ENCODE data around the gene SH3YL1. TPM values are rescaled to one million over a fixed set of nuclear protein-coding genes. Genes with fewer than 3 reads are reported as not detected.

SH3YL1 gene
- total RNA-seq, 1 experiment from 2014 or later = 21.9 TPM

GRCh38 chr2:264493-265468 is 949 bp upstream of the SH3YL1 start, which contains the start of gene ACP1:
TSS of gene ACP1 (plus strand) at chr2:264947. CDS start at chr2:264965, 18 bp downstream.
- DNase-seq (ENCODE audit: low read depth, low spot score) = peak; percentile 95
- in situ Hi-C loops (cut with HindIII; ENCODE audit: low pct_unique_long_range_greater_than_20kb, low sequenced_read_pairs) = no loop called here

- DNase-seq (ENCODE audit: low read depth, low spot score) = no peak
- in situ Hi-C loops (cut with HindIII; ENCODE audit: low pct_unique_long_range_greater_than_20kb, low sequenced_read_pairs) = no loop called here
Measured at GRCh38 chr2:263022-263738, 652 bp downstream of the SH3YL1 start.

GRCh38 chr2:262117-262516 is 1.7 kb downstream of the SH3YL1 start:
- peak; percentile 9 for DNase-seq (ENCODE audit: low read depth, low spot score)
- in situ Hi-C loops (cut with HindIII; ENCODE audit: low pct_unique_long_range_greater_than_20kb, low sequenced_read_pairs) = no loop called here

- DNase-seq (ENCODE audit: low read depth, low spot score) = no peak
- in situ Hi-C loops (cut with HindIII; ENCODE audit: low pct_unique_long_range_greater_than_20kb, low sequenced_read_pairs) = no loop called here
Measured at GRCh38 chr2:260507-261161, 3.2 kb downstream of the SH3YL1 start.

- in situ Hi-C loops (cut with HindIII; ENCODE audit: low pct_unique_long_range_greater_than_20kb, low sequenced_read_pairs) = no loop called here
- no peak for DNase-seq (ENCODE audit: low read depth, low spot score)
Measured at GRCh38 chr2:259789-260331, 4.0 kb downstream of the SH3YL1 start.

DNA sequence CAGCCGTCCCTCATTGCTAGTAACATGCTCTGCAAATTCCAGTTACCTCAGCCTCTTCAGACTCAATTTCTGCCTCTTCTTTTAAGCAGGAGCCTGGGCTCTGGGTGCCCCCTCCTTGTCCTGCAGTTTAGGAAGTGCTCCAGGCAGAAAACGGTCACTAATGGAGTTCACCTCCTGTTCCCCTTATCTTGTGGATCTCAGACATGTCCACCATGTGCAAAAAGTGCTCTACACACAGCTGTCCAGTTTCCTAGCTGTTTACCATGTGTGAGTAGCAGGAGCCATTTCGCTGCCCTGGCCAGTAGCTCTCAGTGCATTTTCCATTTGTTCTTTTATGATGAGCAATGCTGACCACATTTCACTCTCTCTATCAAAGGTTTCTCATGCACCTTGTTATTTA is 4.9 kb downstream of the SH3YL1 start:
- no peak for DNase-seq (ENCODE audit: low read depth, low spot score)
- in situ Hi-C loops (cut with HindIII; ENCODE audit: low pct_unique_long_range_greater_than_20kb, low sequenced_read_pairs) = no loop called here

- in situ Hi-C loops (cut with HindIII; ENCODE audit: low pct_unique_long_range_greater_than_20kb, low sequenced_read_pairs) = no loop called here
- DNase-seq (ENCODE audit: low read depth, low spot score) = no peak
Measured at GRCh38 chr2:257842-258241, 6.0 kb downstream of the SH3YL1 start.

DNA sequence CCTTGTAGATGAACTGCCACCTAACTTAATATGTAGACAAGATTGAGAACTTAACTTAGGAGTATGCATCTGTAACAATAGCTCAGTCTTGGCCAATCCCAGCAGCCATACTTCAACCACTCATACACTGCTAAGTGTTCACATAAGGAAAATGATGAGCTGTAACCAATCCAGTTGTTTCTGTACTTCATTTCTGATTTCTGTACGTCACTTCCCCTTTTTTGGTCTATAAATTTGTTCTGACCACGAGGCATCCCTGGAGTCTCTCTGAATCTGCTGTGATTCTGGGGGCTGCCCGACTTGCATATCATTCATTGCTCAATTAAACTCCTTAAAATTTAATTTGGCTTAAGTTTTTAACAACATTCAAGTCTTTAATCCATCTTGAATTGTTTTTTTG is 6.4 kb downstream of the SH3YL1 start:
- in situ Hi-C loops (cut with HindIII; ENCODE audit: low pct_unique_long_range_greater_than_20kb, low sequenced_read_pairs) = no loop called here
- DNase-seq (ENCODE audit: low read depth, low spot score) = no peak

GRCh38 chr2:256094-256493 is 7.7 kb downstream of the SH3YL1 start:
- in situ Hi-C loops (cut with HindIII; ENCODE audit: low pct_unique_long_range_greater_than_20kb, low sequenced_read_pairs) = no loop called here
- DNase-seq (ENCODE audit: low read depth, low spot score) = no peak

- in situ Hi-C loops (cut with HindIII; ENCODE audit: low pct_unique_long_range_greater_than_20kb, low sequenced_read_pairs) = no loop called here
Measured at GRCh38 chr2:255195-255594, 8.6 kb downstream of the SH3YL1 start.

GRCh38 chr2:254241-254640 is 9.6 kb downstream of the SH3YL1 start:
- in situ Hi-C loops (cut with HindIII; ENCODE audit: low pct_unique_long_range_greater_than_20kb, low sequenced_read_pairs) = no loop called here
- DNase-seq (ENCODE audit: low read depth, low spot score) = peak; percentile 99

More at GRCh38 chr2:255195-255594, 8.6 kb downstream of the SH3YL1 start:
- no peak for DNase-seq (ENCODE audit: low read depth, low spot score)

GRCh38 chr2:253202-253638 is 10.6 kb downstream of the SH3YL1 start:
- DNase-seq (ENCODE audit: low read depth, low spot score) = no peak

GRCh38 chr2:252001-252602 is 11.7 kb downstream of the SH3YL1 start:
- in situ Hi-C loops (cut with HindIII; ENCODE audit: low pct_unique_long_range_greater_than_20kb, low sequenced_read_pairs) = no loop called here
- no peak for DNase-seq (ENCODE audit: low read depth, low spot score)

More at GRCh38 chr2:253202-253638, 10.6 kb downstream of the SH3YL1 start:
- in situ Hi-C loops (cut with HindIII; ENCODE audit: low pct_unique_long_range_greater_than_20kb, low sequenced_read_pairs) = no loop called here

DNA sequence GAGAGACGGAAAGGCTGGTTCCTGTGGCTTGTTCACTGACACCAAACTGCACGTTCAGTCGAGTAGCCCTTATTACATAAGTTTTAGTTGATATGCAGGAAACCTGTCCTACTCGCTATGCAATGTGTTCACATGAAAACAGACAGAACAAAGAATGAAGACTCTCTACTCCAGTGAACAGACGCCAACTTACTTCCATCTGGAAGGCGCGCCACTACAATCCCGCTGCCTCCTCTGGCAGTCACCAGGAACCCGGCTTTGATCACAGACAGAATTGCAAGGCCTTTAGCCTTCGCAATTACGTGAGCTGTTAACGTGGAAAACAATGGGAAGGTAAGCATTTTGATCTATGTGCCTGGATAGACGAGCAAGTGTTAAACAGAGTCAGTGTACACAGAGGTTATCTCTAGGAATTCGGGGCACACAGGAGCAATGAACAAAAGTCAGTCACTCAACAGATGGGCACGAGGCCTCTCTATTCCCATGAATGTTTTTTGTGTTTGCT is 14.2 kb downstream of the SH3YL1 start:
- in situ Hi-C loops (cut with HindIII; ENCODE audit: low pct_unique_long_range_greater_than_20kb, low sequenced_read_pairs) = no loop called here
- DNase-seq (ENCODE audit: low read depth, low spot score) = no peak

GRCh38 chr2:248724-249123 is 15.1 kb downstream of the SH3YL1 start:
- no peak for DNase-seq (ENCODE audit: low read depth, low spot score)
- in situ Hi-C loops (cut with HindIII; ENCODE audit: low pct_unique_long_range_greater_than_20kb, low sequenced_read_pairs) = no loop called here

GRCh38 chr2:246489-247144 is 17.2 kb downstream of the SH3YL1 start:
- in situ Hi-C loops (cut with HindIII; ENCODE audit: low pct_unique_long_range_greater_than_20kb, low sequenced_read_pairs) = no loop called here
- DNase-seq (ENCODE audit: low read depth, low spot score) = peak; percentile 81

- in situ Hi-C loops (cut with HindIII; ENCODE audit: low pct_unique_long_range_greater_than_20kb, low sequenced_read_pairs) = no loop called here
- DNase-seq (ENCODE audit: low read depth, low spot score) = no peak
Measured at GRCh38 chr2:244547-244946, 19.3 kb downstream of the SH3YL1 start.

Data from SK-MEL-5 (cell line).